ENCODE measurements around the gene DLX5. TPM values are rescaled to one million over a fixed set of nuclear protein-coding genes. Genes with fewer than 3 reads are reported as not detected.

DLX5 gene
- total RNA-seq, 4 donors from 2014 or later, result not detected

DNA sequence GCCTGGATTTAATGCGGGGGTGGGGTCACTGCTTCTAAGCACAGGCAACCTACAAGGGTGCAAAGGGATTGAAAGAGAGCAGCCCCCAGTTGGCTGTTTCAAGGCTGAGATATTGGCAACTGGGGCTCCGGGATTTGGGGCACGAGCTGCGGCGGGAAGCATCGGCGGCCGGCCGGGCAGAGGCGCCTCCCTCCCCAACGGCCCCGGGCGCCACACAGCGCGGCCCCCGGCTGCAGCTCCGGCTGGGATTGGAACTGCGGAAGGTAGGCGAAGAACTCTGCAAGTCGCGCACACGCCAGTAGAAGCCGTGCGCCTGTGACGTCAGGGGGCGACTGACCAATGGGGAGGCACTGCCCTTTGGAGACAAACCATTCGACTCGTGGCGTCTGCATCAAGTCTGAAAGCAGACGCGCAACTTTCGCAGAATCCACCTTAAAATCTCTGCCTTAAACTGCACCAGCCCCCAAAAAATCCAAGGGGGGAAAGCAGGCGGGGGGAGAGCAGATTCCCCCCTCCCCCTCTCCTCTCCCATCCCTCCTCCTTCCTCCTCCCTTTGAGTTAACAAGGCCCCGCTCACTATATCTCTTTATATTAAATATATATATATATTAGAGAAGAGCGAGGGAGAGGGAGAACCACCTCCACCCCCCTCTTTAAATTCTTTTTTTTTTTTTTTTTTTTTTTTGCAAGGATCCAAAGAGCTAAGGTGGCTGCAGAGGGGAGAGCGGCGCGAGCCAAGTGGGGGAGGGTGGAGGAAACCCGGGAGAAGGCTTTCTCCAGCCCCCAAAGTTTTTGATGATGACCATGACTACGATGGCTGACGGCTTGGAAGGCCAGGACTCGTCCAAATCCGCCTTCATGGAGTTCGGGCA lies 19.2 kb downstream of the DLX5 start, which contains the start of gene DLX6:
Gene DLX6 (plus strand): TSS at position 371 of the 872 bp plus-strand sequence. CDS start 425 bp downstream, at position 796.
- in situ Hi-C loops (cut with MboI; ENCODE audit: low pct_ligation_motif_present in 1 of 4, low pct_unique_long_range_greater_than_20kb in 1 of 4, low sequenced_read_pairs in 3 of 4), result no loop called here
- intact Hi-C loops (cut with DNase I; ENCODE audit: low total_unique reads), result no loop called here
- peak within 1 kb of the TSS in 3 of 4 donors; percentile 29 to 46 (median 31) for H3K4me3 ChIP-seq
- H3K27ac ChIP-seq, result no peak within 1 kb of the TSS
- peaks cover 100% of the 10 kb centered on the region for H3K27me3 ChIP-seq
- no peaks in the 10 kb centered on the region for H3K36me3 ChIP-seq
- DNase-seq, result peak; percentile 38
- H3K9me3 ChIP-seq, result no peaks in the 10 kb centered on the region
- WGBS, 2 donors (ENCODE audit: low coverage in 1 of 2), result 5 to 24% methylated on average over 10 to 41 of the region's 44 CpGs
- TF ChIP-seq POLR2AphosphoS5 (IDR thresholded peaks at IDR 0.05) (no peak), POLR2A (IDR thresholded peaks at IDR 0.05) (no peak), EP300 (IDR thresholded peaks at IDR 0.05; ENCODE audit: low read depth) (no peak), CTCF (IDR thresholded peaks at IDR 0.05) (no peak)
- H3K4me1 ChIP-seq, result peaks cover 0 to 40% (median 19%) of the 10 kb centered on the region in 4 donors

GRCh38 chr7:97004247-97005182 lies 20.1 kb downstream of the DLX5 start:
- WGBS, 2 donors (ENCODE audit: low coverage in 1 of 2), result 10 to 12% methylated on average over 14 to 20 of the region's 20 CpGs
- intact Hi-C loops (cut with DNase I; ENCODE audit: low total_unique reads), result no loop called here
- in situ Hi-C loops (cut with MboI; ENCODE audit: low pct_ligation_motif_present in 1 of 4, low pct_unique_long_range_greater_than_20kb in 1 of 4, low sequenced_read_pairs in 3 of 4), result no loop called here
- H3K9me3 ChIP-seq, result no peaks in the 10 kb centered on the region
- DNase-seq, result no peak
- peak overlapping the region in 2 of 4 donors; percentile 6 to 46 for H3K4me3 ChIP-seq
- H3K27ac ChIP-seq, result no peak overlapping the region
- peaks cover 0 to 40% (median 19%) of the 10 kb centered on the region in 4 donors for H3K4me1 ChIP-seq
- H3K36me3 ChIP-seq, result no peaks in the 10 kb centered on the region
- peaks cover 100% of the 10 kb centered on the region for H3K27me3 ChIP-seq
- no peak for TF ChIP-seq CTCF (IDR thresholded peaks at IDR 0.05)
- TF ChIP-seq POLR2AphosphoS5 (IDR thresholded peaks at IDR 0.05), result no peak
- no peak for TF ChIP-seq EP300 (IDR thresholded peaks at IDR 0.05; ENCODE audit: low read depth)
- no peak for TF ChIP-seq POLR2A (IDR thresholded peaks at IDR 0.05)

DNA sequence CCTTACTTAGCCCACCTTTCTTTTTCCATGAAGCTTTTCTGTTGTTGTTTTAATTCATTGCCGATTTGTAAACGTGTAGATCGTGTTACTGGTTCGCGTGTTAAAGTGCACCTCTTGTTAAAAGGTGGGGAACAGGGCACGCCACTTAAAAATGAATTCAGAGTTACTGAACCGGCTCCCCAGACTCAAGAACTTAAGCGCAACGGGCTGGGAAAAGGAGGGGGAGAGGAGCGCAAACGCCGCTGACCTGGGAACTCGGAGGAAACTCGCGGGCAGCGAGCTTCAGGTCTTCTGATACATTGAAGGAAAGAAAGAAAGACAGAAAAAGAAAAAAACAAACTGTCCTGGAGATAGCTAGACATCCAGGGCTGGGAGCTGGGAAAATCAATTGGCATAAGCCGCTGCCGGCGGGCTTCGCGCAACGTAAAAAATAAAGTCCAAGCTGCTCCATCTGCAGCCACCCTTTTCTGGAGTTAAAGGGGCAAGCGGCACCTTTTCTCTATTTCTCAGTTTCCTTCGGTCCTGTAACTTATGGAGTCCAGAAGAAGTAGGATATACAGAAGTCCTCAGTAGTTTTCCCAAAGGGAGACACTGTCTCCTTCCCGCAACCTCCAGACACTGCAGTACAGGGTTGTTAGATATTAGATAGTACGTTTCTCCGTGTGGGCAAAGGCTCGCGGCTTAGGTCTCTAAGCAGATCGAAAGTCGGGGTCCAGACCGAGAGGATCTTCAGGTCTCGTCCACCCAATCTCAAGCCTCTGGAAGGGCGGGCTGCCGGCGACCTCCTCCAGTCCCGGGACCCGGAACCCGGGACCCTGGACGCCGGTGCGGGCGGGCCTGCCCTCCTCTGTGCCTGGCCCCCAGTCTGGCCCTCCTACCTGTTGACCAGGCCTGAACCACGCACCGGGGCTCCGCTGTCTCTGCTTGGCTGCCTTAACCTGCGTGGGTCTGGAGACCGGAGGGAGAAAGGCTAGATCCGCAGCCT lies 21.1 kb downstream of the DLX5 start:
- in situ Hi-C loops (cut with MboI; ENCODE audit: low pct_ligation_motif_present in 1 of 4, low pct_unique_long_range_greater_than_20kb in 1 of 4, low sequenced_read_pairs in 3 of 4), result no loop called here
- Histone ChIP-seq H3K27ac (no peak overlapping the region), H3K4me3 (peak overlapping the region in 1 of 4 donors; percentile 4), H3K9me3 (no peaks in the 10 kb centered on the region), H3K4me1 (peaks cover 0 to 40% (median 19%) of the 10 kb centered on the region in 4 donors), H3K36me3 (no peaks in the 10 kb centered on the region), H3K27me3 (peaks cover 100% of the 10 kb centered on the region)
- DNase-seq, result no peak
- 21% methylated on average over 4 to 49 of the region's 49 CpGs for WGBS, 2 donors (ENCODE audit: low coverage in 1 of 2)
- intact Hi-C loops (cut with DNase I; ENCODE audit: low total_unique reads), result no loop called here
- TF ChIP-seq POLR2A (IDR thresholded peaks at IDR 0.05) (no peak), POLR2AphosphoS5 (IDR thresholded peaks at IDR 0.05) (no peak), CTCF (IDR thresholded peaks at IDR 0.05) (no peak), EP300 (IDR thresholded peaks at IDR 0.05; ENCODE audit: low read depth) (no peak)

All from transverse colon (tissue), 4 donors.